ENCODE data around the gene ITGB1BP1. TPM values are rescaled to one million over a fixed set of nuclear protein-coding genes. Genes with fewer than 3 reads are reported as not detected.

ITGB1BP1 gene
- total RNA-seq, 1 donor from 2014 or later = 97.3 TPM

GRCh38 chr2:9416962-9417316 lies 6.4 kb downstream of the ITGB1BP1 start:
- H3K4me3 Mint-ChIP-seq (ENCODE audit: unreplicated experiment) = no peak overlapping the region
- no peak for DNase-seq (ENCODE audit: low spot score)
- H3K9me3 Mint-ChIP-seq (ENCODE audit: unreplicated experiment) = no peaks in the 10 kb centered on the region
- H3K4me1 Mint-ChIP-seq (ENCODE audit: unreplicated experiment) = peaks cover 4% of the 10 kb centered on the region
- H3K36me3 Mint-ChIP-seq (ENCODE audit: low read depth, unreplicated experiment) = peaks cover 24% of the 10 kb centered on the region
- no peak for TF ChIP-seq CTCF (IDR thresholded peaks at IDR 0.05; ENCODE audit: unreplicated experiment)
- peaks cover 10% of the 10 kb centered on the region for H3K27me3 Mint-ChIP-seq (ENCODE audit: unreplicated experiment)
- no peak overlapping the region for H3K27ac Mint-ChIP-seq (ENCODE audit: unreplicated experiment)

- H3K36me3 Mint-ChIP-seq (ENCODE audit: low read depth, unreplicated experiment) = peaks cover 20% of the 10 kb centered on the region
- TF ChIP-seq CTCF (IDR thresholded peaks at IDR 0.05; ENCODE audit: unreplicated experiment) = no peak
- H3K4me3 Mint-ChIP-seq (ENCODE audit: unreplicated experiment) = no peak overlapping the region
- H3K9me3 Mint-ChIP-seq (ENCODE audit: unreplicated experiment) = no peaks in the 10 kb centered on the region
- no peaks in the 10 kb centered on the region for H3K4me1 Mint-ChIP-seq (ENCODE audit: unreplicated experiment)
- no peak for DNase-seq (ENCODE audit: low spot score)
- H3K27ac Mint-ChIP-seq (ENCODE audit: unreplicated experiment) = no peak overlapping the region
- peaks cover 7% of the 10 kb centered on the region for H3K27me3 Mint-ChIP-seq (ENCODE audit: unreplicated experiment)
These were observed 6.9 kb downstream of the ITGB1BP1 start for GRCh38 chr2:9416267-9416961.

- Mint-ChIP-seq H3K4me3 (ENCODE audit: unreplicated experiment) (no peak overlapping the region), H3K4me1 (ENCODE audit: unreplicated experiment) (no peaks in the 10 kb centered on the region), H3K36me3 (ENCODE audit: low read depth, unreplicated experiment) (peaks cover 23% of the 10 kb centered on the region), H3K27ac (ENCODE audit: unreplicated experiment) (no peak overlapping the region), H3K9me3 (ENCODE audit: unreplicated experiment) (no peaks in the 10 kb centered on the region), H3K27me3 (ENCODE audit: unreplicated experiment) (peaks cover 7% of the 10 kb centered on the region)
- no peak for TF ChIP-seq CTCF (IDR thresholded peaks at IDR 0.05; ENCODE audit: unreplicated experiment)
- no peak for DNase-seq (ENCODE audit: low spot score)
These were observed 7.7 kb downstream of the ITGB1BP1 start for GRCh38 chr2:9415516-9416169.

GRCh38 chr2:9412781-9413180 lies 10.5 kb downstream of the ITGB1BP1 start:
- no peaks in the 10 kb centered on the region for H3K9me3 Mint-ChIP-seq (ENCODE audit: unreplicated experiment)
- no peak overlapping the region for H3K4me3 Mint-ChIP-seq (ENCODE audit: unreplicated experiment)
- H3K27ac Mint-ChIP-seq (ENCODE audit: unreplicated experiment) = no peak overlapping the region
- no peaks in the 10 kb centered on the region for H3K4me1 Mint-ChIP-seq (ENCODE audit: unreplicated experiment)
- peaks cover 3% of the 10 kb centered on the region for H3K27me3 Mint-ChIP-seq (ENCODE audit: unreplicated experiment)
- H3K36me3 Mint-ChIP-seq (ENCODE audit: low read depth, unreplicated experiment) = peaks cover 16% of the 10 kb centered on the region
- no peak for TF ChIP-seq CTCF (IDR thresholded peaks at IDR 0.05; ENCODE audit: unreplicated experiment)
- no peak for DNase-seq (ENCODE audit: low spot score)

GRCh38 chr2:9410108-9410507 lies 13.2 kb downstream of the ITGB1BP1 start:
- no peak for TF ChIP-seq CTCF (IDR thresholded peaks at IDR 0.05; ENCODE audit: unreplicated experiment)
- Mint-ChIP-seq H3K4me1 (ENCODE audit: unreplicated experiment) (no peaks in the 10 kb centered on the region), H3K9me3 (ENCODE audit: unreplicated experiment) (no peaks in the 10 kb centered on the region), H3K4me3 (ENCODE audit: unreplicated experiment) (no peak overlapping the region), H3K27ac (ENCODE audit: unreplicated experiment) (no peak overlapping the region), H3K36me3 (ENCODE audit: low read depth, unreplicated experiment) (peaks cover 15% of the 10 kb centered on the region), H3K27me3 (ENCODE audit: unreplicated experiment) (peaks cover 3% of the 10 kb centered on the region)
- no peak for DNase-seq (ENCODE audit: low spot score)
